Cardiac fibroblast (primary cell): ENCODE data around the gene ELFN2.

ENCODE experiments used
- DNase-seq, 2 donors: peaks; one replicate each; pipeline versions ENCODE4 v3.0.0 to v3.0.0-alpha.2; 2010; ENCODE audit warnings: low read depth in 2 of 2
- H3K4me3 ChIP-seq, 2 donors: replicated peaks in 1 of 2; 1 replicate in 1 of 2; 2 replicates in 1 of 2; pipeline ENCODE4 v1.5.1; 2011; ENCODE audit warnings: low read depth in 2 of 2, low read length in 2 of 2, mild to moderate bottlenecking in 2 of 2, moderate library complexity in 1 of 2
- TF ChIP-seq, protein P1 (sequence below): IDR thresholded peaks from one replicate; pipeline ENCODE4 v1.5.1; 2011; ENCODE audit warnings: low read depth, mild to moderate bottlenecking, low read length, inconsistent platforms

The ELFN2 gene

DNA sequence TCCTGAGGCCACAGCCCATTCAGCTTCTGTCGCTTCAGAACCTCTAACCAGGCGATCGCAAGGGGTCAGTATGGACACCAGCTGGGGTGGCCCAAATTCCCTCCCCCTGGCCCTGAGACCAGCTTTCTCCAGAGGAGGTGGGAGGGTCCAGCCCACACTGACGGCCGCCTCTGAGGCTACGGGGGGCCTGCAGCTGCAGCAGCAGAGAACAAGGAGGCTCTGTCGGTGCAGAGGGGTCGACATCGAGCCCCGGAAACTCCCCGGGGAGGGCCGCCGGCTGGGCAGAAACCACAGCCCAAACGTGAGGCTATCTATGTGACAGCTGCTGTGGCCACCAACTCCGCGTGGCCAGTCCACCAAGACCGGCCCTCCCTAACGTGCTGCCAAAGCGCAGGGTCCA lies 40.8 kb downstream of the ELFN2 start:
- TF ChIP-seq, protein P1, sequence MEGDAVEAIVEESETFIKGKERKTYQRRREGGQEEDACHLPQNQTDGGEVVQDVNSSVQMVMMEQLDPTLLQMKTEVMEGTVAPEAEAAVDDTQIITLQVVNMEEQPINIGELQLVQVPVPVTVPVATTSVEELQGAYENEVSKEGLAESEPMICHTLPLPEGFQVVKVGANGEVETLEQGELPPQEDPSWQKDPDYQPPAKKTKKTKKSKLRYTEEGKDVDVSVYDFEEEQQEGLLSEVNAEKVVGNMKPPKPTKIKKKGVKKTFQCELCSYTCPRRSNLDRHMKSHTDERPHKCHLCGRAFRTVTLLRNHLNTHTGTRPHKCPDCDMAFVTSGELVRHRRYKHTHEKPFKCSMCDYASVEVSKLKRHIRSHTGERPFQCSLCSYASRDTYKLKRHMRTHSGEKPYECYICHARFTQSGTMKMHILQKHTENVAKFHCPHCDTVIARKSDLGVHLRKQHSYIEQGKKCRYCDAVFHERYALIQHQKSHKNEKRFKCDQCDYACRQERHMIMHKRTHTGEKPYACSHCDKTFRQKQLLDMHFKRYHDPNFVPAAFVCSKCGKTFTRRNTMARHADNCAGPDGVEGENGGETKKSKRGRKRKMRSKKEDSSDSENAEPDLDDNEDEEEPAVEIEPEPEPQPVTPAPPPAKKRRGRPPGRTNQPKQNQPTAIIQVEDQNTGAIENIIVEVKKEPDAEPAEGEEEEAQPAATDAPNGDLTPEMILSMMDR, result no peak
- no peak for DNase-seq
- H3K4me3 ChIP-seq, result no peak overlapping the region

DNA sequence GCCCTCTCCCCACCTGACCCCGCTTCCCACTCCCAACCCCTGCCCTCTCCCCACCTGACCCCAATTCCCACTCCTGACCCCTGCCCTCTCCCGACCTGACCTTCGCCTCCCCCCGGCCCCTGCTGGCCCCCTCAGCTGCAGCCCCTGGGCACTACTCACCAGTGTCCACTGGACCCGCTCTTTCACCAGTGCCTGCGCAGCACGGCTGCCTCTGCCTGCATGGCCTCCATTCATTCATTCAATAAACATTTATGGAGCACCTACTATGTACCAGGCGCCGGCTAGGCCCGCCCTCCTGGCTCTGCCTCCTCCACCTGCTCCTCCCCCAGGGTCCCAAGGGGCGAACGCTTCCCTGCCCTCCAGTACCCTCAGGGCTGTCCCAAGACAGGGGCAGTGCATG lies 42.6 kb downstream of the ELFN2 start:
- no peak for DNase-seq
- TF ChIP-seq, protein P1, result no peak
- no peak overlapping the region for H3K4me3 ChIP-seq

DNA sequence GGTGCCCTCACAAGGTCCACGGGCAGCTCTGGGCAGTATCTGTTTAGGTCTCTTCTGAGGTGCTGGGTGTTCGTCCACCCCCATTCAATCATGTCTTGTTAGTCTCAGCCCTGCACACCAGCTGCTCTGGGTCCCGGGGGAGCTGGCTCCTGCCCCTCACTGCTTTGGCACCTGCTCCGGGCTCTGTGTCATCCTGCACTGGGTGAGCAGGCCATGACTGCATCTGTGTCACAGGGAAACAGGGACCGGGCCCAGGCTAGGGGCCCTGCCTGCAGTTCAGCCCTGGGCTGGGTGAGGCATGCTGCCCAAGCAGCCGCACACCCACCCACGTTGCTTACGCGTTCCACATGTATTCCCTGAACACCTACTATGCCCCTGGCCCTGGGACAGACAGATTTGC lies 43.9 kb downstream of the ELFN2 start:
- DNase-seq, result no peak
- no peak overlapping the region for H3K4me3 ChIP-seq
- TF ChIP-seq, protein P1, result no peak

DNA sequence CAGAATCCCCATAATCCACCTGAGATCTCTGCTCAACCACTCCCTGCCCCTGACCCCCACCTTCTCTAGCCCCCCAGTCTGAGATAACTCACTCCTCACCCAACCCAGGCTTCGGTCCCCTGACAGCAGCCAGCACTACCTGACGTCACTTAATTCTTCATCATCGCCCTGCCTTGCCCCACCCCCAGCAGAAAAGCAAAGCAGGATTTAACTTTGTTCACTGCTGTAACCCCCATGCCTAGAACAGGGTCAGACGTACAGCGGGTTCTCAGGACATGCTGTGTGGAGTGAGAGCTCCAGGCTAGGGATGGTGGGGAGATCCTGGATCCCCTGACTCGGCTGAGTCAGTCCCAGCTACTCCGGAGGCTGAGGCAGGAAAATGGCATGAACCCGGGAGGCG lies 45.8 kb downstream of the ELFN2 start:
- TF ChIP-seq, protein P1, result no peak
- H3K4me3 ChIP-seq, result no peak overlapping the region
- DNase-seq, result peak in 1 of 2 donors; percentile 21

DNA sequence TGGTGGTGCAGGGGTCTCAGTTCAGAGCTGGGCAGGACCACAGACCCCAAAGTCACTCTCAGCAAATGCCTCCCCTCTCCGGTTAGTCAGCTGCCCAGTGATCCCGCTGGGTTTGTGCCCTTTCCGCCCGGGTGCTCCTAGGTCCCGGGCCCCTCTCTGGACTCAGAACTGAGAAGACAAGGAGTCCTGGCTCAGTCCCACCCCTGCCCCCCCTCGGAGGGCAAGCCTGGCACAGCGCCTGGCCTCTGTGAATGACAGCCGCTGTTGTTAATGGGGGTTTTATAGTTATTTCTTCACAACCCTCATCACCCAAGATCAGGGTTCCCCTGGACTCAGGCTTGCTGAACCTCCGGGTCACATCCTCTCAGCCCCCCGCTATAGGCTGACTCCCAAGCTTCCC lies 47.6 kb downstream of the ELFN2 start:
- no peak overlapping the region for H3K4me3 ChIP-seq
- DNase-seq, result no peak
- TF ChIP-seq, protein P1, result no peak

DNA sequence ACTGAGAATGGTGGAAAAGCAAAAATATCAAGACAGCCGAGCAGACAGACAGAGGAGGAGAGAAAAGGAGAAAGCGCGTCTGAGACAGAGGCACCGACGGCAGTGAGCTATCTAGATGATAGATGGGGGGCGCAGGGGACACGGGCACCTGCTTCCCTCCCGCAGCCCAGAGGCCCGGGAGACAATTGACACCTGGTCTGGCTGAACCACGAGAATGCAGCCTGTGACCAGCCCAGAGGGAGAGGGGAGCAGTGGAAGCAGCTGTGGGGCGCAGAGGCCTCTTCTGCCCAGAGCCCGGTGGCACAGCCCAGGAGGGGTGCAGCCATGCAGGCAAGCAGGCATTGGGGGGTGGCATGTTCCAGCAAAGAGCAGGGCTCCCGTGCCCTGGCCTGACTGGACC lies 48.2 kb downstream of the ELFN2 start:
- H3K4me3 ChIP-seq, result no peak overlapping the region
- TF ChIP-seq, protein P1, result no peak
- DNase-seq, result no peak

DNA sequence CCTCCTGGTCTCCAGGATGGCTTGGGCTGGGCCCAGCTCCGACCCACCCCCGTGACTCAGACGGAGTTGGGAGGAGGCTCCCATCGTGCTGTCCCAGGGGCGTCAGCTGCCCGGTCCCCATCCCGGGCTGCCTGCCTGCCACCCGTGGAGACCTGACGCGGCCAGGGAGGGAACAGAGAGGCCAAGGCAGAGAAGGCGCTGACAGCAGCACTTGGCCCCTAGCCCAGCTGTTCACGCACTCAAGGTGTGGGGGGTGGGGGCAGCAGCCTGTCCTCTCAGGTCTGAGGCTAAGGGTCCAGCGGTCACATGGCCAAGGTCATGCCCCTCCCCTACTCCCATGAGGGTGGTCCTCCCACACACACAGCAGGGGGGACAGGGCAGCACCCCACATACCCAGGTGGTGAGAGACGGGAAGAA lies 48.6 kb downstream of the ELFN2 start:
- DNase-seq, result no peak
- TF ChIP-seq, protein P1, result no peak
- no peak overlapping the region for H3K4me3 ChIP-seq
